HG03039 (cell line): ENCODE results near the gene NRF1.

Experiments used
- ATAC-seq: cut with Tn5 transposase; IDR thresholded peaks from one replicate; pipeline ENCODE4 v1.9.1; 2021; ENCODE audit warnings: mild to moderate bottlenecking, moderate library complexity; ENCODE audit not compliant: unreplicated experiment

Gene NRF1

DNA sequence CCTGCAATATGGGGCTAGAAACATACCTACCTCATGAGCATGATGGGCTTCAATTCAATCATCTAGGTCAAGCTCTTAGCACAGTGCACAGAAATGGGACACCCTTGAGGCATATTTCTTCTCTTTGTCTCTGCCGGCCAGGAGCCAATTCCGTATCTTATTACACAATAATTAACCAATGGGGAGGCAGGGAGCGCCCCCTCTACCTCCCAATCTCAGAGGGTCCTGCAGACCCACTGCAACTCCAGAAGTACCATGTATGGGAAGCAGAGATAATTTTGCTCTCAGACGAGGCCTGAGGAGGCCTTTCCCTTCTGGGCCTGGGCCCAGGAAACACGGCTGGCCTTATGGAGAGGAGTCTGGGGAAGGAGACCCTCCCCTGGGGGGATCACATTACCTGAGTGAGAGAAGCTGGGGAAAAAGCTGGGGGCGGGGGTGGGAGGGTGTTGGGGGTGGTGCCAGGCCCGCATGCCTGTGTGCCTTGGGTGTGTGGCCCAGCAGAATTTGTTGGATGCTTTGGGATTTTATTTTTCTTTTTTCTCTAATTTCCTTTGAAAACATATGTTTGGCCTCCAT is 185.8 kb downstream of the NRF1 start:
- ATAC-seq: no peak

DNA sequence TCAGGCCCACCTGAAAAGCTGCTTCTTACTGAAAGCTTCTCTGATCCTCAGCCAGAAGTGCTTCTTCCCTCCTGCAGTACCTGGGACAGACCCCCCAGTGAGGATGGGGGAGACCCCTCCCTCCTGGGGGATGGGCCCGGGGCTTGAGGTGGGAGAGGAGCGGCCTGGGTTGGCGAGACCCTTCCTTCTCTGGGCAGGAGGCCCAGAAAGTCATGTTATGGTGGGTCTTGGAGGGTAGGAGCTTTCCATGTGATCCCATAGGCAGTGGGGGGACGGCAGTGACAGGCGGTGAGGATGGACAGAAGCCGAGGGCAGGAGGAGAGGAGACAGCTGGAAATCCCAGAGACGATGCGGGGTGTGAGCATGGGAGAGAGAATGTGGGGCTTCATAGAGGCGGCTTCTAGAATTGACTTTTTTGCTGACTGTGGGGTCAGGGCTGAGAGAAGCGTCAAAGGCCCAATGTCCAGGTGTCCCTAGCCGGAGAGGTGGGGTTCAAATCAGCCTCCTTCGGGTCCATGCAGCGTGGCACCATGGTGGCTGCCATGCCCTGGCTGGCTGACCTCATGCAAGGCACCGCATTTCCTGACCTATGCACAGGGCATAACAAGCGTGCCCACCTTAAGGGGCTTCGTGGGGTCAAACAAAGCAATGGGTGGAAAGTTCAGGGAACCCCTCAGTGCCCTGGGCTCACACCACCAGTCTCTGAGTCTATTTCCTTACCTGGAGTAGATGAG is 187.3 kb downstream of the NRF1 start:
- ATAC-seq: no peak

DNA sequence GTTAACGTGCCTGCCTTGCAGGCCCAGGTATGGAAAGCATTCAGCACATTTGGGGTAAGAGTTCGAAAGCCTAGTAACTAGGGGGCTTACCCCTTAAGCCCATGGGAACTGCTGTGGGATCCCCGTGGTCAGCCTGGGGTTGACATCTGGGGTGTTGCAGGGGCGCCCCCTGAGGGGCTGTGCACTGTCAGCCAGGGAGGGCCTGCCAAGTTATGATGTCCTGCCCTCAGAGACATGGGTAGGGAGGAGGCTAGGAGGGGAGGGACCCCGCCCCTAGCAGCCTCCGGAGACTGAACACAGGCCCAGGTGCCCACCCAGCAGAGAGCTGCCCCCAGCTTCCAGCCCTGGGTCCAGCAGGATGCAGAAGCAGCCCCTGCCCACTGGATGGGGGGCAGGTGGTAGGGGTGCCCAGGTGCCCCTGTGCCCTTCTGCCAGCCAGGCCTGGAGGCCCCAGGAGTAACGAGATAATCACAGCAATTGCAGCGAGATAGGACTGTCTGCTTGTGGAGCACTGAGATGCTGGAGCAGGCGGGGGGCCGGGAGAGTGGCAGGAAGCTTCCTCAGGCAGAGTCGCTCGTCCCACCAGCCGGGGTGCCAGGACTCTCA is 187.9 kb downstream of the NRF1 start:
- no peak for ATAC-seq

DNA sequence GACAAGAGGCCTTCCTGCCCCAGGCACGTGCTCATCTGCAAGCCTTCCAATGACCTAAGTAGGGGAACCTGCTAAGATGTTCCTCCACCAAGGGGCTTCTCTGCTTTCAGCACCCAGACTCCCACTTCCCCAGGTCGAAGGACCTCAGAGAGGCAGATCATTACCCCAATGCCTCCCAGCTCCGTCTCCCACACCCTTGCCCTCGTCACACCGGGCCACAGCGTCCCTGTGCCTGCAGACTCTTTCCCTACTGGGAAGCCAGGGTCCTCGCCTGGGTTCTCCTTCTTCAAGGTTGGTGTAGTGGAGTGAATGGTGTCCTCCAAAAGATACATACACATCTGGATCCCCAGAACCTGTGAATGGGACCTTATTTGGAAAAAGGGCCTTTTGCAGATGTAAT is 189.4 kb downstream of the NRF1 start:
- ATAC-seq: no peak

DNA sequence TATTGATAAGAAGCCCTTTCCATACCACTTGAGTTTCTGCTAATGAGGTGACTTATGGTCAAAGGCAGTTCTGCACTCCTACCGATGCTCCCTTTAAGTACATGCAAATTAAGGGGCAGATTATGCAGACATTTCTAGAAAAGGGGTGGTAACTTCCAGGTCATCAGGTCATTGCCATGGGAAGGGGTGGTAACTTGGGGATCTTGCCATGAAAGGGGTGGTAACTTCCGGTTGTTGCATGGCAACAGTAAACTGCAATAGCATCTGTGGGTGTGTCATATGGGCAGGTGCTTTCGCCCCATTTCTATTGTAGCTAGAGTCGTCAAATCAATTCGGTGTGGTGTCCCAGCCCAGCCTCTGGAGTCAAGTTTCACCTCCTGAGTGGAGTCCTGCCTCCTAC is 190.4 kb downstream of the NRF1 start:
- ATAC-seq: no peak

DNA sequence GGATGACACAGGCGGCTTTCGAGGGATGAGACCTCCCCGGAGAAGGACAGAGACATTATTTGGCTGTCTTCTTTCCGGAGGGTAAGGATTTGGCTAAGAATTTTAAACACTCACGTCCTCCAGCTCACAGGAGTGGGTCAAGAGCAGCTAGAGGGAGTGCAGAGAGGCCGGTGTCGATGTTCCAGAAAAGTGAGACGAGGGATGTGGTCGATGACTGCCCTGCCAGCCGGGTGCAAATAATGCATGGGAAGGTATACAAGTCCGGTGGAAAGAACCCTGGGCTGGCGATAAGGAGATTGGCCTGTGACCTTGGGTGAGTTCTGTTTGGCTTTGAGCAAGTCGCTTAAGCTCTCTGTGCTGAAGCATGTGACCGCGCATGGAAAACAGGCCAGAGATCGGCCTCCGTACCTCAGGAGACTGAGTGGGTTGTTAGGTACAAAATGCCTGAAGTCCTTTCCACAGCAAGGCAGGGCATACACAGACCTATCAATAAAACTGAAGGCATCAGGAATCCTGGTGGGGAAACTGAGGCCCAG is 192.1 kb downstream of the NRF1 start:
- ATAC-seq: no peak

DNA sequence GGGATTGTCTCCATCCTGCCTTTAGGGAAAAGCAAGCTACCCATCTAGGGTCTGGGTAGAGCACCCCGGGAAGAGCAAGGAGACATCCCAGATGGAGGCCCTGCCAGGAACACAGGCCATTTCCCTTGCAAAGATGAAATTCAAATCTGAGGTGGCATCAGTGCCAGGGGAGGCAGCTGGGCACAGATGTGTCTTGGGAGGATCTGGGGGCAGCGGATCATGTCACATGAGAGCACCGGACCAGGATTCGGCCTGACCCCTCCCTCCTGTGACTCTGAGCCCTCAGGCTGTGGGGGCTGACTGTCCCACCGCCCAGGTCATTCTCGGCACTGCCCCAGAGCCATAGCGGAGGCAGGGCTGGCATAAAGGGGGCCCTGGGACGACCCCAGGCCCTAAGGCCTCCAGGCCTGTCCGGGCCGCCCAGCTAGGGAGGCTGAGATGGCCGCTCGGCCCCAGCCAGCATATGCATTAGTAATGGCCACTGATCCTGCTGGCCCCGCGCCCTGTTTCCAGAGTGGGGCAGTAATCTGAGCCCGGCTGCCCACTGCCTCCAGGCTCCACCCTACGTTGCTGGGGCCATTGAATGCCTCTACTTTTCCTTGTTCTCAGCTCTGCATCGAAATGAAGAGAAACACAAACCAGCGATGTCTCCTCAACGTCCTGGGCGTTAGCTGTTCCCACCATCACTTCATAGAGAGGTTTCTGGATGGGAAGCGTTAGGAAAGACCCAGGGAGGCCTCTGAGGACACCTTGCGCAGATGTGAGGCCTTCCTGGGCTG is 192.8 kb downstream of the NRF1 start:
- ATAC-seq: no peak

DNA sequence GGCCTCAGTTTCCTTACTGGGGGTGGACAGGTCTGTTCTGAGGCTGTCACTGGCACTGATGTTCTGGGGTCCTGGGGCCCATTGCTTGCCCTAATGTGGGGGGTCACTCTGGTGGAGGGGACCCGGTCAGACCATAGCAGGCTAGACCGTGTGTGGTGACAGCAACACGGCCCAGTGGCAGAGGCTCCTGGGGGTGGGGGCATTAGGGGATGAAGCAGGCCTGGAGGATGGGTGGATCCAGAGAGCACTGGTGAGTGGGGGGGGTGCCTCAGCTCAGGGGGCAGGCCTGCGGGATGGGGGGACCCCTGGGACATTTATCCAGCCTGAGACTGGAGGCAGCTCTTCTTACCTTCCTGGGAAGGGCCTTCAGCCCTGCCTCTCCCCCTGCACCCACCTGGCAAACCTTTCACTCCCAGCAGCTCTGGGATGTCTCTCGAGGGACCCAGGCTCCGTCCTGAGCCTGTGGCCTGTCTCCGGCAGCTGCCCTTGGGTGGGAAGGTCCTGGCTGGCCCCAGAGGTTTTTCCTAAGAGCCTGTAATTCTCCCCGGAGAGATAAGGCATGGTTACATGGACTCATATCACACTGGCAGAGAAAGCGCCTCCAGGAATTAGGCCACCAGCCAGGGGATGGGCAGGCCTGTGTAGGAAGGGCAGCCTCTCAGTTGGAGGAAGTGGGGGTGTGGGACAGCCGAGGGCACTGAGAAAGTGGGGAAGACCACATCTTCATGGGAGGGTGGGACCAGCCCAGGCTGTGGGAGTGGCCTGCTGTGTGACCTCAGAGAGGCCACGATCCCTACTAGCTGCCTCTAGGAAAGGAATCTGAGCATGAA is 193.6 kb downstream of the NRF1 start:
- no peak for ATAC-seq
